Sigmoid colon (tissue), 4 donors: Measurements from ENCODE around the gene RASGRF2.

ENCODE experiments used
- EP300 ChIP-seq, 4 donors: sonication (generic); formaldehyde crosslinking; IDR thresholded peaks; one replicate each; pipeline ENCODE4 v1.6.1; 2017; ENCODE audit warnings: antibody characterized with exemption in 4 of 4
- POLR2A ChIP-seq, 2 donors: fragments of 450-650 bp; IDR thresholded peaks; one replicate each; pipeline ENCODE4 v1.6.1; 2016; ENCODE audit warnings: antibody characterized with exemption in 2 of 2, mild to moderate bottlenecking in 2 of 2, moderate library complexity in 2 of 2
- TF ChIP-seq, protein P1 (sequence below), 4 experiments: fragments of 450-650 bp in 3 of 4; fragments of 200-600 bp in 1 of 4; IDR thresholded peaks; one replicate each; pipeline ENCODE4 v1.5.1; 2016 to 2019; ENCODE audit warnings: antibody characterized with exemption in 4 of 4, mild to moderate bottlenecking in 3 of 4, moderate library complexity in 2 of 4

DNA sequence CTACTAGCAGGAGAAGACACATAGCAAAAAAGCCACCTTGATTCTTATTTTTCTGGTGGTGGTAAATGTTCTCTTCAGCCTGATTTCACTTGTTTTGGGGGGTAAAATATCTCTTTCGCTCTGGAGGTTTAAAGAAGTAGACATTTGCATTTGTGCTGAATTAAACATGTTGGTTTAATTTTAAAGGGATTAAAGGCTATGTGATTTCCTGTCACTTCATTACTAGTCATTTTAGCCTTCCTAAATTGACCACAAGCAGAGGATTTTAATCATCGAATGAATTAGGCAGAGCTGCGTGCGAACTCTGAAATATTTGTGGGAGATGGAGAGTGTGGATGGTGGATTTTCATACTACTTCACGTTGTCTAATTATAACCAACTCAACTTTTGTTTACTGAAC is 4.8 kb downstream of the RASGRF2 start:
- no peak for TF ChIP-seq POLR2A (IDR thresholded peaks at IDR 0.05)
- TF ChIP-seq EP300 (IDR thresholded peaks at IDR 0.05): no peak
- TF ChIP-seq, protein P1, sequence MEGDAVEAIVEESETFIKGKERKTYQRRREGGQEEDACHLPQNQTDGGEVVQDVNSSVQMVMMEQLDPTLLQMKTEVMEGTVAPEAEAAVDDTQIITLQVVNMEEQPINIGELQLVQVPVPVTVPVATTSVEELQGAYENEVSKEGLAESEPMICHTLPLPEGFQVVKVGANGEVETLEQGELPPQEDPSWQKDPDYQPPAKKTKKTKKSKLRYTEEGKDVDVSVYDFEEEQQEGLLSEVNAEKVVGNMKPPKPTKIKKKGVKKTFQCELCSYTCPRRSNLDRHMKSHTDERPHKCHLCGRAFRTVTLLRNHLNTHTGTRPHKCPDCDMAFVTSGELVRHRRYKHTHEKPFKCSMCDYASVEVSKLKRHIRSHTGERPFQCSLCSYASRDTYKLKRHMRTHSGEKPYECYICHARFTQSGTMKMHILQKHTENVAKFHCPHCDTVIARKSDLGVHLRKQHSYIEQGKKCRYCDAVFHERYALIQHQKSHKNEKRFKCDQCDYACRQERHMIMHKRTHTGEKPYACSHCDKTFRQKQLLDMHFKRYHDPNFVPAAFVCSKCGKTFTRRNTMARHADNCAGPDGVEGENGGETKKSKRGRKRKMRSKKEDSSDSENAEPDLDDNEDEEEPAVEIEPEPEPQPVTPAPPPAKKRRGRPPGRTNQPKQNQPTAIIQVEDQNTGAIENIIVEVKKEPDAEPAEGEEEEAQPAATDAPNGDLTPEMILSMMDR (IDR thresholded peaks at IDR 0.05): no peak
